Breast epithelium (tissue), 3 donors: ENCODE data around the gene PPCDC.

Source experiments
- POLR2AphosphoS5 ChIP-seq, 3 donors: sonication (generic); formaldehyde crosslinking; IDR thresholded peaks; one replicate each; pipeline ENCODE4 v1.6.1; 2017; ENCODE audit warnings: antibody characterized with exemption in 3 of 3
- TF ChIP-seq, protein P1 (sequence below), 3 donors: fragments of 450-650 bp; IDR thresholded peaks; one replicate each; pipeline ENCODE4 v1.5.1; 2016 to 2017; ENCODE audit warnings: antibody characterized with exemption in 3 of 3, mild to moderate bottlenecking in 3 of 3, moderate library complexity in 3 of 3

DNA sequence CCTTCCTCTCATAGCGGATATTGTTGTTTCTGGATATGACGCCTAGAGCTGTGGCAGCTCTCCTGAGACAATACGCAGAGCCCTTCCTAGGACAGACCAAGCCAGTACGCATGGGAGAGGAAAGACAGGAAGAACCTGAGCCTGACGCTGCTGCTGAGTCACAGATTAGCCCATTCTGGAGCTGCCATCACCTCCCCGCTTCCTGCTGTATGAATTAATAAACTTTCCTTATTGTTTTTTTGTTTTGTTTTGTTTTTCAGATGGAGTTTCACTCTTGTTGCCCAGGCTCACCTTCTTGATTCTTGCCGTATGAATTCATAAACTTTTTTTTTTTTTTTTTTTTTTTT lies 67.0 kb downstream of the PPCDC start:
- TF ChIP-seq, protein P1, sequence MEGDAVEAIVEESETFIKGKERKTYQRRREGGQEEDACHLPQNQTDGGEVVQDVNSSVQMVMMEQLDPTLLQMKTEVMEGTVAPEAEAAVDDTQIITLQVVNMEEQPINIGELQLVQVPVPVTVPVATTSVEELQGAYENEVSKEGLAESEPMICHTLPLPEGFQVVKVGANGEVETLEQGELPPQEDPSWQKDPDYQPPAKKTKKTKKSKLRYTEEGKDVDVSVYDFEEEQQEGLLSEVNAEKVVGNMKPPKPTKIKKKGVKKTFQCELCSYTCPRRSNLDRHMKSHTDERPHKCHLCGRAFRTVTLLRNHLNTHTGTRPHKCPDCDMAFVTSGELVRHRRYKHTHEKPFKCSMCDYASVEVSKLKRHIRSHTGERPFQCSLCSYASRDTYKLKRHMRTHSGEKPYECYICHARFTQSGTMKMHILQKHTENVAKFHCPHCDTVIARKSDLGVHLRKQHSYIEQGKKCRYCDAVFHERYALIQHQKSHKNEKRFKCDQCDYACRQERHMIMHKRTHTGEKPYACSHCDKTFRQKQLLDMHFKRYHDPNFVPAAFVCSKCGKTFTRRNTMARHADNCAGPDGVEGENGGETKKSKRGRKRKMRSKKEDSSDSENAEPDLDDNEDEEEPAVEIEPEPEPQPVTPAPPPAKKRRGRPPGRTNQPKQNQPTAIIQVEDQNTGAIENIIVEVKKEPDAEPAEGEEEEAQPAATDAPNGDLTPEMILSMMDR (IDR thresholded peaks at IDR 0.05): no peak
- TF ChIP-seq POLR2AphosphoS5 (IDR thresholded peaks at IDR 0.05): no peak
